DND-41 (cell line): ENCODE measurements around the gene TTLL3.

Source experiments
- EZH2 ChIP-seq: IDR thresholded peaks from 3 replicates; pipeline ENCODE4 v1.6.1; 2012; ENCODE audit warnings: borderline replicate concordance, low read depth, mild to moderate bottlenecking, moderate library complexity, low read length, inconsistent platforms; ENCODE audit not compliant: severe bottlenecking
- TF ChIP-seq, protein P1 (sequence below): IDR thresholded peaks from 2 replicates; pipeline ENCODE4 v1.5.1; 2012; ENCODE audit warnings: borderline replicate concordance, low read length, moderate library complexity, mild to moderate bottlenecking; ENCODE audit not compliant: poor library complexity, severe bottlenecking; ENCODE audit errors: extremely low read depth

DNA sequence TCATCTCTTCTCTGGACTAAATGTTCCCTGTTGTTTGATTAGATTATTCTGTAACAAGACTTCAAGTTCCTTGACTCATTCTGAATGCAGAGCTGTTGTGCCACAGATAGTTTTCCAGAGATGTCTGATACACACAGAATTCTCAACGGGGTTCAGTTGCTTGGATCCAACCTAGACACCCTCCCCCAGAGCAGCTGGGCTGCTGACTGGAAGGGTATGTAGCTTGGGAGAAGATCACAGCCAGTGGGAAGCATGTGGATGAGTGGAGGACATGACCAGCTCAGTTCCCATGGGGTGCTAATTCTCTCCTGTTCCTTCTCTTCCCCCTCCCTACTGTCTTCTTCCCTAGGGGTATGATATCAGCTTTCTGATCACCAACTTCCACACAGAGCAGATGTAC, 6.6 kb upstream of the TTLL3 start:
- TF ChIP-seq, protein P1, sequence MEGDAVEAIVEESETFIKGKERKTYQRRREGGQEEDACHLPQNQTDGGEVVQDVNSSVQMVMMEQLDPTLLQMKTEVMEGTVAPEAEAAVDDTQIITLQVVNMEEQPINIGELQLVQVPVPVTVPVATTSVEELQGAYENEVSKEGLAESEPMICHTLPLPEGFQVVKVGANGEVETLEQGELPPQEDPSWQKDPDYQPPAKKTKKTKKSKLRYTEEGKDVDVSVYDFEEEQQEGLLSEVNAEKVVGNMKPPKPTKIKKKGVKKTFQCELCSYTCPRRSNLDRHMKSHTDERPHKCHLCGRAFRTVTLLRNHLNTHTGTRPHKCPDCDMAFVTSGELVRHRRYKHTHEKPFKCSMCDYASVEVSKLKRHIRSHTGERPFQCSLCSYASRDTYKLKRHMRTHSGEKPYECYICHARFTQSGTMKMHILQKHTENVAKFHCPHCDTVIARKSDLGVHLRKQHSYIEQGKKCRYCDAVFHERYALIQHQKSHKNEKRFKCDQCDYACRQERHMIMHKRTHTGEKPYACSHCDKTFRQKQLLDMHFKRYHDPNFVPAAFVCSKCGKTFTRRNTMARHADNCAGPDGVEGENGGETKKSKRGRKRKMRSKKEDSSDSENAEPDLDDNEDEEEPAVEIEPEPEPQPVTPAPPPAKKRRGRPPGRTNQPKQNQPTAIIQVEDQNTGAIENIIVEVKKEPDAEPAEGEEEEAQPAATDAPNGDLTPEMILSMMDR: no peak
- TF ChIP-seq EZH2: no peak
